ENCODE results near the gene FBXL16.
"Not testable (repeated sequence)": the region's sequence is repeated elsewhere in the genome, so short reads cannot be mapped to it uniquely, and the experiment has no call there.

Gene FBXL16

GRCh38 chr16:705431-706188 is at the start of gene FBXL16:
Gene FBXL16, minus strand, starts transcription at chr16:705801. Its CDS starts 8,396 bp downstream, at chr16:697405.
- Histone ChIP-seq H3K9me3 (ENCODE audit: insufficient read depth, low read length, severe bottlenecking) (no peaks in the 10 kb centered on the region), H4K20me1 (ENCODE audit: insufficient read depth, low read length) (peaks cover 5% of the 10 kb centered on the region), H2AFZ (ENCODE audit: low read depth, low read length) (no peak within 1 kb of the TSS), H3K27me3 (ENCODE audit: insufficient read depth, low read length, poor library complexity) (no peaks in the 10 kb centered on the region), H3K4me2 (ENCODE audit: insufficient read depth, low read length) (no peak within 1 kb of the TSS), H3K27ac (ENCODE audit: low read length) (no peak within 1 kb of the TSS), H3K4me3 (ENCODE audit: low read depth in 1 of 2, low read length in 2 of 2) (no peak within 1 kb of the TSS), H3K79me2 (ENCODE audit: insufficient read depth, low read length) (no peaks in the 10 kb centered on the region), H3K4me1 (ENCODE audit: insufficient read depth, low read length) (no peaks in the 10 kb centered on the region), H3K36me3 (ENCODE audit: insufficient read depth, low read length) (no peaks in the 10 kb centered on the region), H3K9ac (ENCODE audit: low read depth, low read length) (no peak within 1 kb of the TSS)
- no peak for ATAC-seq (ENCODE audit: insufficient read depth, low read depth)
- DNase-seq, result no peak
- TF ChIP-seq CTCF (IDR thresholded peaks at IDR 0.05; ENCODE audit: borderline replicate concordance, extremely low read depth, low read length, poor library complexity, severe bottlenecking), result no peak
- TF ChIP-seq EZH2 (IDR thresholded peaks at IDR 0.05; ENCODE audit: borderline replicate concordance, low read depth, low read length, severe bottlenecking), result no peak

GRCh38 chr16:754656-755055 is 49.1 kb upstream of the FBXL16 start:
- Histone ChIP-seq H4K20me1 (ENCODE audit: insufficient read depth, low read length) (no peaks in the 10 kb centered on the region), H3K9ac (ENCODE audit: low read depth, low read length) (no peak overlapping the region), H3K9me3 (ENCODE audit: insufficient read depth, low read length, severe bottlenecking) (no peaks in the 10 kb centered on the region), H3K27me3 (ENCODE audit: insufficient read depth, low read length, poor library complexity) (no peaks in the 10 kb centered on the region), H3K4me2 (ENCODE audit: insufficient read depth, low read length) (no peak overlapping the region), H3K36me3 (ENCODE audit: insufficient read depth, low read length) (no peaks in the 10 kb centered on the region), H3K4me1 (ENCODE audit: insufficient read depth, low read length) (no peaks in the 10 kb centered on the region), H3K4me3 (ENCODE audit: low read depth in 1 of 2, low read length in 2 of 2) (no peak overlapping the region), H3K79me2 (ENCODE audit: insufficient read depth, low read length) (no peaks in the 10 kb centered on the region), H2AFZ (ENCODE audit: low read depth, low read length) (no peak overlapping the region), H3K27ac (ENCODE audit: low read length) (no peak overlapping the region)
- no peak for ATAC-seq (ENCODE audit: insufficient read depth, low read depth)
- no peak for DNase-seq
- TF ChIP-seq EZH2 (IDR thresholded peaks at IDR 0.05; ENCODE audit: borderline replicate concordance, low read depth, low read length, severe bottlenecking), result no peak
- no peak for TF ChIP-seq CTCF (IDR thresholded peaks at IDR 0.05; ENCODE audit: borderline replicate concordance, extremely low read depth, low read length, poor library complexity, severe bottlenecking)

- H3K27me3 ChIP-seq (ENCODE audit: insufficient read depth, low read length, poor library complexity); H3K4me3 ChIP-seq (ENCODE audit: low read depth in 1 of 2, low read length in 2 of 2); H3K36me3 ChIP-seq (ENCODE audit: insufficient read depth, low read length); H3K9me3 ChIP-seq (ENCODE audit: insufficient read depth, low read length, severe bottlenecking); H3K4me1 ChIP-seq (ENCODE audit: insufficient read depth, low read length); DNase-seq; ATAC-seq (ENCODE audit: insufficient read depth, low read depth); H2AFZ ChIP-seq (ENCODE audit: low read depth, low read length); H3K79me2 ChIP-seq (ENCODE audit: insufficient read depth, low read length); H4K20me1 ChIP-seq (ENCODE audit: insufficient read depth, low read length); H3K27ac ChIP-seq (ENCODE audit: low read length); H3K9ac ChIP-seq (ENCODE audit: low read depth, low read length); H3K4me2 ChIP-seq (ENCODE audit: insufficient read depth, low read length): not testable (repeated sequence)
These were observed 48.6 kb upstream of the FBXL16 start for GRCh38 chr16:754121-754607.

GRCh38 chr16:752007-752312 is 46.4 kb upstream of the FBXL16 start:
- no peak overlapping the region for H2AFZ ChIP-seq (ENCODE audit: low read depth, low read length)
- no peak overlapping the region for H3K27ac ChIP-seq (ENCODE audit: low read length)
- no peaks in the 10 kb centered on the region for H3K36me3 ChIP-seq (ENCODE audit: insufficient read depth, low read length)
- no peak overlapping the region for H3K9ac ChIP-seq (ENCODE audit: low read depth, low read length)
- no peaks in the 10 kb centered on the region for H3K79me2 ChIP-seq (ENCODE audit: insufficient read depth, low read length)
- no peak for ATAC-seq (ENCODE audit: insufficient read depth, low read depth)
- DNase-seq, result no peak
- no peak overlapping the region for H3K4me2 ChIP-seq (ENCODE audit: insufficient read depth, low read length)
- TF ChIP-seq CTCF (IDR thresholded peaks at IDR 0.05; ENCODE audit: borderline replicate concordance, extremely low read depth, low read length, poor library complexity, severe bottlenecking) (no peak), EZH2 (IDR thresholded peaks at IDR 0.05; ENCODE audit: borderline replicate concordance, low read depth, low read length, severe bottlenecking) (no peak)
- H3K4me1 ChIP-seq (ENCODE audit: insufficient read depth, low read length), result no peaks in the 10 kb centered on the region
- H3K4me3 ChIP-seq (ENCODE audit: low read depth in 1 of 2, low read length in 2 of 2), result no peak overlapping the region
- H3K27me3 ChIP-seq (ENCODE audit: insufficient read depth, low read length, poor library complexity), result no peaks in the 10 kb centered on the region
- no peaks in the 10 kb centered on the region for H4K20me1 ChIP-seq (ENCODE audit: insufficient read depth, low read length)
- no peaks in the 10 kb centered on the region for H3K9me3 ChIP-seq (ENCODE audit: insufficient read depth, low read length, severe bottlenecking)
